Pancreas (tissue), 10 donors: ENCODE measurements around the gene GPR84. TPM values are rescaled to one million over a fixed set of nuclear protein-coding genes. Genes with fewer than 3 reads are reported as not detected.

Experiments
- ATAC-seq, 4 donors: fragments of 200-7000 bp; cut with Tn5 transposase; one replicate each; pipeline versions ENCODE4 v1.8.0 to v1.9.1; 2020; ENCODE audit warnings: mild to moderate bottlenecking in 4 of 4, moderate library complexity in 4 of 4
- DNase-seq, 6 donors: peaks; one replicate each; pipeline ENCODE4 v3.0.0-alpha.2; 2020
- FAIRE-seq: peaks from 2 replicates; lab custom pipeline; 2012; peaks lifted over from hg19 to GRCh38; lab: Jason Lieb, UNC
- H3K27ac ChIP-seq, 4 donors: fragments of 200-600 bp; sonication (generic); 1 replicate in 3 of 4; 2 replicates in 1 of 4; pipeline versions ENCODE4 v1.5.0 to v1.8.0; 2020
- H3K27me3 ChIP-seq, 4 donors: fragments of 200-600 bp; one replicate each; pipeline ENCODE4 v1.8.0; 2021
- H3K36me3 ChIP-seq, 3 donors: fragments of 200-600 bp; sonication (generic) in 1 of 3; one replicate each; pipeline versions ENCODE4 v1.5.0 to v1.8.0; 2020 to 2021
- H3K4me1 ChIP-seq, 3 donors: fragments of 200-600 bp; one replicate each; pipeline ENCODE4 v1.8.0; 2021
- H3K4me3 ChIP-seq, 4 donors: fragments of 200-600 bp; sonication (generic) in 2 of 4; one replicate each; pipeline versions ENCODE4 v1.5.0 to v1.8.0; 2020 to 2021
- H3K9me3 ChIP-seq, 4 donors: fragments of 200-600 bp; one replicate each; pipeline ENCODE4 v1.8.0; 2021
- CTCF ChIP-seq, 4 donors: fragments of 200-600 bp; sonication (generic) in 3 of 4; IDR thresholded peaks; one replicate each; pipeline versions ENCODE4 v1.5.0 to v1.8.0; 2021; ENCODE audit warnings: antibody characterized with exemption in 4 of 4
- WGBS, 2 donors: extraction: QIAGEN DNeasy Blood & Tissue Kit; methylation state at CpG; one replicate each; pipeline ENCODE4 v1.1.7; 2013; 5-methylcytosine and 5-hydroxymethylcytosine counted together
- intact Hi-C, 3 donors: fragments of 100-400 bp; cut with DNase I; formaldehyde crosslinking; loops; one replicate each; pipeline versions ENCODE4 v1.11.1 to v1.14.2; 2022
- polyA plus RNA-seq, 2 donors: library from polyadenylated mRNA; stranded (reverse); fragments of 200-250 nt; gene quantifications; one replicate each; pipeline ENCODE4 v1.2.3, GENCODE V29; 2013
- total RNA-seq, 6 donors: library from RNA; stranded (reverse); fragmentation: NEBNext Ultra II Directional in 4 of 6; extraction: Animal tissue kit (Norgen Biotek cat#: 25700) in 4 of 6; gene quantifications; one replicate each; pipeline versions ENCODE4 v1.2.1 to v1.2.4, GENCODE V29; 2021 to 2023
- donor health status: healthy with polysubstance abuse.
- donor health status: DM: no; HTN: no; CAD: no; lungs with moderate emphysema.
- donor health status: DM: no; HTN: no; CAD: no.
- donor health status: control.
- donor health status: control.
- donor health status: Bipolar disorder and iron deficiency.
- donor health status: DM: yes; HTN: yes; CAD: no.
- donor health status: DM: no; HTN: no; CAD: no.
- donor health status: DM: no; HTN: no; CAD: no.
- donor health status: DM: yes; HTN: yes; CAD: no.

The GPR84 gene
- total and polyA plus RNA-seq, 8 donors: 0.09 to 0.87 (median 0.39) TPM; not detected in 2

DNA sequence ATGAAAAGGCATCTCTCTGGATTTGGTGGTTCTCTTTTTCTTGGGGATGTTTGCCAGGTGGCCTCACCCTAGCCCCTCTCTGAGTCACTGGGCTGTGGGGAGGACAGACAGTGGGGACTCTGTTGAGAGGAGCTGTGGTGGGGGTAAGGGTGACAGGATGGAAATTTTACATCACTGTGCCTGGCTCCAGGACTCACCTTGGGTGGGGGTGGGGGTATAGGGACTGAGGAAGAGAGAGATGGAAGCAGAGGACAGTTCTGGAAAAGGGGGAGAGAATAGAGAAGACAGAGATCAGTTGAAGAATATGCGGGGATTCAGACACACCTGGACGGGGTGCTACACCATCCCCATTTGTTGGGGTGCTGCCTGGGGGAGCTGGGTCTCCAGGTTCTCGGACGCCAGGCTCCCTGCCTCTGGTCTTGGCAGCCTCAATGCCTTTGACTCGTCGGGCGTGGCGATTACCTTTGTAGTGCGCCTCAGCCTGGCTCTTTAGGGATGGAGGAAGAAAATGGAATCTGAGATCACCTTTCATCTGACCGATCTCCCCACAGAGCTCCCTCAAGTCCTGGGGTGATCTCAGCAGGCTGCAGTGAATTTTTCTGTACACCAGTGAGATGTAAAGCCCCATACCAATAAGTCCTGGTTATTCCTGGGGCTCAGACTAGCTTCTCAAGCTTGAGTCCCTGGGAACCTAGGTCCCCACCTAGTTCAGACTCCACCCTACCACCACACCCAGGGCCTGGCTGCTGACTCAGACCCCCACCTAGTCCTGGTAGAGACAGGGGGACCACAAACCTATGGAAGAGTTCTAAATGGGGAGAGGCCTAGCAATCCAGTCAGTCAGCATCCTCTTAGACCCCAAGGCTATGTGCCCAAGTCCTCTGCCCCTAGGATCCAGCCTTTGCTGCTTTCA lies 9.6 kb upstream of the GPR84 start:
- H3K9me3 ChIP-seq: no peaks in the 10 kb centered on the region
- H3K36me3 ChIP-seq: no peaks in the 10 kb centered on the region
- no peaks in the 10 kb centered on the region for H3K27me3 ChIP-seq
- FAIRE-seq (no peak), DNase-seq (no peak), ATAC-seq (no peak)
- H3K4me3 ChIP-seq: no peak overlapping the region
- no peak for TF ChIP-seq CTCF (IDR thresholded peaks at IDR 0.05)
- WGBS, 2 donors: 84 to 94% methylated on average over 10 of the region's 10 CpGs
- intact Hi-C loops: no loop called here
- H3K27ac ChIP-seq: no peak overlapping the region
- H3K4me1 ChIP-seq: peaks cover 0 to 3% (median 0%) of the 10 kb centered on the region in 3 donors

- H3K4me3 ChIP-seq: no peak overlapping the region
- H3K27me3 ChIP-seq: no peaks in the 10 kb centered on the region
- H3K27ac ChIP-seq: no peak overlapping the region
- 71 to 72% methylated on average over 8 of the region's 8 CpGs for WGBS, 2 donors
- no peak for FAIRE-seq
- ATAC-seq: no peak
- intact Hi-C loops: no loop called here
- H3K36me3 ChIP-seq: no peaks in the 10 kb centered on the region
- no peaks in the 10 kb centered on the region for H3K9me3 ChIP-seq
- H3K4me1 ChIP-seq: peaks cover 0 to 3% (median 0%) of the 10 kb centered on the region in 3 donors
- TF ChIP-seq CTCF (IDR thresholded peaks at IDR 0.05): no peak
- no peak for DNase-seq
Observed at GRCh38 chr12:54372113-54372806, 8.0 kb upstream of the GPR84 start.

DNA sequence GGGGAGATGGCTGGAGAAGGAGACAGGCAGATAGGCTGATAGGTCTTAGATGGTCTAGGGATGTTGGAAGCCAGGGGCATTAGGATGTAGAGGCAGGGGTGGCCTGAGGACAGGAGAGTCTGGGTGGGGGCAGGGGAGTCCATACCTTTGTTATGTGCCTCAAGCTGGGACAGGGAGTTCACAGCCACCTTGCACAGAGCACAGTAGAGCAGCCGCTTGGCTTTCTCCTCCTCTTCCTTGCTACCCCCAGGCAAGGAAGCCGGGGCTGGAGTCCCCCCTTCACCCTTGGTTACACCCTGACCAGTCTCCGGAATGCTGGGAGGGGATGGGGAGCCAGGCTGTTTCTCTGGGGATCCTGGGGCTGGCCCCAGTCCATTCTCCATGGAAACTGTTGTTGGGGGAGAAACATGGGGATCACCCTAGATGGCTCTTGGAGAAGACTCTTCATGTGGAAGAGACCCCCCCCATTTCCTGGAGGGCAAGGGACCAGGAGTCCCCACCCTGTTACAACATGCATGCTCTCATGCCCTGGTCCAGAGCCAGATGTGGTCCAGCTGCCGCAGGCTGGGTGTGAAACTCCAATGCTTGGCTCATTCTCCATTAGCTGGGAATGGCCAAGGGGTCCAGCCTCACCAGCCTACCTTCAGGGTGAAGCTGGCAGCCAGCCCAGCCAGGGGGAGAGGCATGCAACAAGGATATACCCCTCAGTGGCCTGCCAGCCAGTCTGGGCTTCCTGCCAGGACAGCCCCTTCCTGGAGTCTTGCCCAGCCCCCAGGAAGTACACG lies 7.2 kb upstream of the GPR84 start:
- DNase-seq (peak in 3 of 6 donors; percentile 38 to 86 (median 64)), ATAC-seq (no peak), FAIRE-seq (no peak)
- no peak overlapping the region for H3K27ac ChIP-seq
- intact Hi-C loops: no loop called here
- 58 to 69% methylated on average over 5 of the region's 5 CpGs for WGBS, 2 donors
- TF ChIP-seq CTCF (IDR thresholded peaks at IDR 0.05): no peak
- no peaks in the 10 kb centered on the region for H3K36me3 ChIP-seq
- peaks cover 0 to 3% (median 0%) of the 10 kb centered on the region in 3 donors for H3K4me1 ChIP-seq
- no peaks in the 10 kb centered on the region for H3K9me3 ChIP-seq
- H3K27me3 ChIP-seq: no peaks in the 10 kb centered on the region
- no peak overlapping the region for H3K4me3 ChIP-seq

GRCh38 chr12:54370171-54370730 lies 6.0 kb upstream of the GPR84 start:
- DNase-seq: peak; percentile 65 to 95 (median 85)
- Histone ChIP-seq H3K4me3 (peak overlapping the region in 3 of 4 donors; percentile 5 to 42 (median 19)), H3K4me1 (peaks cover 0 to 3% (median 0%) of the 10 kb centered on the region in 3 donors), H3K27ac (no peak overlapping the region), H3K27me3 (no peaks in the 10 kb centered on the region), H3K9me3 (no peaks in the 10 kb centered on the region), H3K36me3 (no peaks in the 10 kb centered on the region)
- ATAC-seq: peak; percentile 81 to 90 (median 88)
- 1 to 5% methylated on average over 42 to 44 of the region's 44 CpGs for WGBS, 2 donors
- intact Hi-C loops: no loop called here
- FAIRE-seq: no peak
- TF ChIP-seq CTCF (IDR thresholded peaks at IDR 0.05): peak; percentile 85 to 96 (median 90)
